NCI-H446 (cell line): ENCODE data around the gene RPN2.
"Not testable (repeated sequence)": the region's sequence is repeated elsewhere in the genome, so short reads cannot be mapped to it uniquely, and the experiment has no call there.

Experiments
- DNase-seq, 2 experiments: peaks; one replicate each; lab custom pipeline; 2025; lab: John Stamatoyannopoulos, UW

Gene RPN2

GRCh38 chr20:37178839-37179682 is at the start of gene RPN2, which contains the start of gene MROH8:
Gene RPN2, plus strand, starts transcription at chr20:37179330. Its CDS starts 27 bp downstream, at chr20:37179357.
Gene MROH8, minus strand, starts transcription at chr20:37179548.
- peak; percentile 94 to 98 for DNase-seq

DNA sequence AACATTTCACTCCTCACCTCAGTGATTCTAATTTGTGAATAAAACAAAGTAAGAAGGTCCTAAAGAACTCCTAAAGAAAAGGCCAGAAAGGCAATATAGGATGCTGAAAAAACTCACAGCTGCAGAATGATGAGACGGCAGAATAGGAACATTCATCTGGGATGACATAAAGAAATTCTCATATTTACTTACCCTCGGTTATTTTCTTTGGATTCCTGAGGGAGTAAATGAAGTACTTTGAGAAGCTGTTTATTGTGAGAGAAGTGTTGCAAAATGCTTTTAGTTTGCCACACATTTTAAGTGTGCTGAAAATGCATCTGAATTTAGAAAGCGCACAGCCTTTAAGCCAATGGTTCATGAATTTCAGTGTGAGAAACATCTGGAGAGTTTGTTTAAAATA is 47.6 kb upstream of the RPN2 start:
- no peak for DNase-seq

GRCh38 chr20:37133952-37134351 is 45.2 kb upstream of the RPN2 start:
- no peak for DNase-seq

- DNase-seq, result no peak
These were observed 41.6 kb upstream of the RPN2 start for GRCh38 chr20:37137547-37137946.

- no peak for DNase-seq
These were observed 36.4 kb upstream of the RPN2 start for GRCh38 chr20:37142708-37143107.

DNA sequence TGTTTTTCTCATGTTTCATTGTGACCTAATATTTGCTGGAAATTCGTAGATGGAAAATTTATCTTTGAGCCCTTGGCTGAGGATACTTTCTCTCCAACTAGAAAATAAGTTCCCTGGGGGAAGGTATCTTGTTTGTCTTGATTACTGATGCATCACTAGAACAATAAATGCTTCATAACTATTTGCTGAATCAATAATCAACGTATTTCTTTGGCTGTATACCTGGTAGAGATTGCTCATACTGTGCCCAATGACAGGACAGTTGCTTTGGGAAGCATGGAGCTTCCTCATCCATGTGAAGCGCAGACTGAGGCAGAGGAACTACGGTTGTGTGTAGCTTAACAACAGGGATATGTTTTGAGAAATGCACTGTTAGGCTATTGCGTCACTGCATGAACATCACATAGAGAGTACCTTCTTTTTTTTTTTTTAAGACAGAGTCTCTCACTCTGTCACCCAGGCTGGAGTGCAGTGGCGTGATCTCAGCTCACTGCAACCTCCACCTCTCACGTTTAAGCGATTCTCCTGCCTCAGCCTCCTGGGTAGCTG is 34.2 kb upstream of the RPN2 start:
- no peak for DNase-seq

DNA sequence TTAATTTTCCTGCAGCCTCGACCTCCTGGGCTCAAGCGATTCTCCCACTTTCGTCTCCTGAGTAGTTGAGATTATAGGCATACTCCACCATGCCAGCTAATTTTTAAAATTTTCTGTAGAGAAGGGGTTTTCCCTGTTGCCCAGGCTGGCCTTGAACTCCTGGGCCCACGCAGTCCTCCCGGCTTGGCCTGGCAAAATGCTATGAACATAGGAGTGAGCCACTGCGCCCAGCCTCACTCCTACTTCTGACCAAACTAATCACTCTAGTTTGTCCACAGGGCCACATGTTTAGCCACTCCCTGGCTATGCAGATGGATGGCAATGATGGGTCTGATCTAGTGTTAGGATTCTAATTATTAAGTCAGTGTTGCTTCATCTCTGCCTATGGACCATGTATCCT is 31.9 kb upstream of the RPN2 start:
- DNase-seq, result no peak

GRCh38 chr20:37150864-37151263 is 28.3 kb upstream of the RPN2 start:
- DNase-seq, result not testable (repeated sequence)

DNA sequence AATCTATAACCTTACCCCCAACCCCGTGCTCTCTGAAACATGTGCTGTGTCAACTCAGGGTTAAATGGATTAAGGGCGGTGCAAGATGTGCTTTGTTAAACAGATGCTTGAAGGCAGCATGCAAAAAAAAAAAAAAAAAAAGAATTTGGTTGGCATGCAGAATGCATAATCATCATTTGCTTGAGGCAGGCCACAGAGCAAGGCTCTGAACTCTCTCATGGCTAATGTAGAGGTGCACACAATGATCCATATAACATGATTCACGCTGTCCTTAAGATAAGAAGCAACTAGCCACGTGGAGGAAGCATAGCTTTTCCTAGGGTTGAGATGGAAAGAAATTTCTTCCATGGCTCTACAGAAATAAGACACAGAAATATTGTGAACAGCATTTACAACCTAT is 27.6 kb upstream of the RPN2 start:
- DNase-seq, result no peak

DNA sequence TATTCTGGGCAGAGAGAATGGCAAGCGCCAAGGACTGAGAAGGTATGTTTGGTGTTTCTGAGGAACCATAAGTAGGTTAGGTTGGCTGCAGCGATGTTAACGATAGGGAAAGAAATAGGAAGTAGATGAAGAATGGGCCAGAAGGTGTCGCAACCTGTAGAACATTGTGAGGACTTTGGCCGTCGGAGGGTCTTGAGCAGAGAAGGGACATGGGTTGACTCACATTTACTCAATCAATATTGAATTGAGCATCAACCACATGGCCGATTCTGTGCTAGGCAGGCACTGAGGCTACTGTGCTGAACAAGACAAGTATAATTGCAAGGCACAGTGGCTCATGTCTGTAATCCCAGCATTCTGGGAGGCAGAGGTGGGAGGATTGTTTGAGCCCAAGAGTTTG is 26.8 kb upstream of the RPN2 start:
- no peak for DNase-seq

DNA sequence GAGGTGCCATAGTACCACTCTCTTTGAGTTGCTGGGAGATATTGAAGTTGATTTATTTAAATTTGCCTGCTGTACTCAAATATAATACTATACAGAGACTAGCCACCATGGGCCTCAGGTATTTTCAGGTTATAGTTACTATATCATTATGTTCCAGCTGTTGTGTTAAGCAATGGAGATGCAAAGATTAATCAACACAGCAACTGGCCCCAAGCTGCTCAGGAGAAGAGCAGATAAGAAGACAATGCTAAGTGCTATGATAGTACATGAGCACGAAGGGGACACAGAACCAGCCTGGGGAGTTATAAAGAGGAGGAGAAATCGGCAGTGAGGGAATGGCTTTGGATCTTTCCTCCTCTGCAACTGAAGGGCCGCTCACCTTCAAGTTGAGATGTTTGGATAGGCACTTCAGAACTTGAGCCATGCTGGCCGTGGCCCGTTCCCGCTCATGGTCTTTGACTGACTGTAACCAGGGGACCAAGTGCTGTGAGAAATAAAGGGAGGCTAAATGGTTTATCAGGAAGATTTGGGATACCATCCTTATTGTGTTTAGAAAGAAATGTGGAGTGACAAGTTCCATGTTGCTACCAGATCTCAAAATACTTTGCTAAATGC is 24.3 kb upstream of the RPN2 start:
- DNase-seq, result no peak

DNA sequence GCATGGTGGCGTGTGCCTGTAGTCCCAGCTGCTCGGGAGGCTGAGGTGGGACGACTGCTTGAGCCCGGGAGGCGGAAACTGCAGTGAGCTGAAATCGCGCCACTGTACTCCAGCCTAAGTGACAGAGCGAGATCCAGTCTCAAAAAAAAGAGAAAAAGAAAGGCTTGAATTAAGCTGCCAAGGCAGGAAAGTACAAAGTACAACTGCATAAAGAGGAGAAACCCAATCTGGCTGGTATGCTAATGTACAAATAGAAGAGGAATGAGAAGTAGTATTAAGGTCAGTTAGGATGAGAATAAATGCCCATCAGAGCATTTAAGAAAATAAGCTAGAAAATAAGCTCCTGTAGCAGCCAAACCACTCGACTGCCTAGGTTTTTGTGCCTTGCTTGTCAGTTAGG is 23.1 kb upstream of the RPN2 start:
- no peak for DNase-seq

DNA sequence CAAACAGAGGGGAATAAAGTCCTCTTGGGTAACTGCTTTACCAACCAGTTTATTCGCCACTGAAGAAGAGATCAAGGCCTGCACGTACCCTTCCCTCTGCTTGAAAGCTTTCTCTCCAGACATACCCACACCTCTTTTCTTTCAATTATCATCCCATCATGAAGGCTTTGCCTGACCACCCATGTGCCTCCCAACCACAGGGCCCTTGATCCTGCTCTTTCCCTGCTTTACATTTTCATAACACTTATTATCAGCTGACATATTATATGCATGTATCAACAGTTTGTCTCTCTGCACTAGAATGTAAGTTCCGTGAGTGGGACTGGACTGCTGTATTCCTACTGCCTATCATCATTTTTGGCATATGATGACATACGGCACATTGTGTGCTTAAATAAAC is 20.9 kb upstream of the RPN2 start:
- DNase-seq, result no peak

GRCh38 chr20:37160683-37161082 is 18.4 kb upstream of the RPN2 start:
- DNase-seq, result no peak

DNA sequence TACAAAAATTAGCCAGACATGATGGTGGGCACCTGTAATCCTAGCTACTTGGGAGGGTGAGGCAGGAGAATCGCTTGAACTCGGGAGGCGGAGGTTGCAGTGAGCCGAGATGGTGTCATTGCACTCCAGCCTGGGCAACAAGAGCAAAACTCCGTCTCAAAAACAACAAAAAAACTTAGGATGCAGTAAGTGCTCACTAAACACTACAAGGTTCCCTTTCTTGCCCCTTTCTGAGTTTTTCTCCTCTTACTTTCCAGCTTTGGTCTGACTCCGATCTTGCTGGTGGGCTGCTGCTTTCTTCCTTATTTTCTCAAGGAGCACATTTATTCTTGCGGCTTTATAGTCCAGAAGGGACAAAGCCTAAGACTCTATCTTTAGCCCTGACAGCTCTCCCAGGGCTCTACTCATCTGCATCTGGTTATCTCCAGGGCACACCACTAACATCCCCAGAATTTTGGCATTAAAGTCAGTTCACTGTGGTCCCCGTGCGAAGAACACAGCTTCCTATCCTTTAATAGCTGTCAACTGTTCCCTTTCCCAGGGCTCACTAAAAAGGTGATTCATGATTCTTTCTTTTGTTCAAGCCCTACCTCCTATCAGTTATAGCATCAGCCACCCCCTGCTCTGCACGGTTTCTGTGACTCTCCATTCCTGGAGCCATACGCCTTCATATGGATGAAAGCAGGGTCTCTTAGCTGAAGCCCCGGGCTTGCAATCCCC is 17.1 kb upstream of the RPN2 start:
- DNase-seq, result no peak

DNA sequence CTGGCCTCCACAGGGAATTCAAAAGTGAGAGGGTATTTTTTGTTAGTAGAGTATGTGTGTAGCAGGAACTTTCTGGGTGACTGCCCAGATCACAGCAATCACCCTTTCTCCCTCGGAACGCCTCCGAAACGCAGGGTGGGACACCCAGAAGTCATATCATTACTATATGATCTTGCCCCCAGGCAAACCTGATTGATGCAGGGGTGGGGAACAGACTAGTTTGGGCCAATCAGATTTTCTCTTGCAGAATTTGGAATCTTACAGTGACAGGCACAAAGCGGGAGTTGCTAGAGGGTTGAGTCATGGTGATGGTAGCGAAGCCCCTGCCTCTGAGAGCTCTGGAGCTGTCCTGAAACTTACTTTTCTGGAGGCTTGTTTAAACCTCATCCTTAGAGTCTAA is 16.5 kb upstream of the RPN2 start:
- no peak for DNase-seq

DNA sequence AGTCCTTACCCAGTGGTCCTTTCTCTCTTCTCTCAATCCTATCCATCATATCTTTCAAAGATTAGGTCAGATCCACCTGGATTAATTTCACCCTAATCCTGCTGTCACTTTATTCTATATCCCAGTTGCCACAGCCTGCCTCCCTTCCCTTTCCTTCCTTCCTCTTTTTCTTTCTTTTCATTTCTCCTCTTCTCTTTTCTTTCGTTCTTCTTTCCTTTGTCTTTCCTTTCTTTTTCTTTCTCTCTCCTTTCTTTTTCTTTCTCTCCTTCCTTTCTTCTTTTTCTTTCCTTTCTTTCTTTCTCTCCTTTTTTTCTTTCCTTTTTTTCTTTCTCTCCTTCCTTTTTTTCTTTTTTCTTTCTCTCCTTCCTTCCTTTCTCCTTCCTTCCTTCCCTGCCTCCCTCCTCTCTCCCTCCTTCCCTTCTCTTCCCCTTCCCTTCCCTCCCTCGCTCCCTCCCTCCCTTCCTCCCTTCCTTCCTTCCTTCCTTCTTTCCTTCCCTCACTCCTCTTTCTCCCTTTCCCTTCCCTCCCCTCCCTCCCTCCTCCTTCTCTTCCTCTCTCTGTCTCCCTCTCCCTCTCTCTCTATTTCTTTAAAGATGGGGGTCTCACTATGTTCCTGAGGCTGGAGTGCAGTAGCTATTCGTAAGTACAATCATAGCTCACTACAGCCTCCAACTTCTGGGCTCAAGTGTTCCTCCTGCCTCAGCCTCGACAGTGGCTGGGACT is 15.1 kb upstream of the RPN2 start:
- no peak for DNase-seq

DNA sequence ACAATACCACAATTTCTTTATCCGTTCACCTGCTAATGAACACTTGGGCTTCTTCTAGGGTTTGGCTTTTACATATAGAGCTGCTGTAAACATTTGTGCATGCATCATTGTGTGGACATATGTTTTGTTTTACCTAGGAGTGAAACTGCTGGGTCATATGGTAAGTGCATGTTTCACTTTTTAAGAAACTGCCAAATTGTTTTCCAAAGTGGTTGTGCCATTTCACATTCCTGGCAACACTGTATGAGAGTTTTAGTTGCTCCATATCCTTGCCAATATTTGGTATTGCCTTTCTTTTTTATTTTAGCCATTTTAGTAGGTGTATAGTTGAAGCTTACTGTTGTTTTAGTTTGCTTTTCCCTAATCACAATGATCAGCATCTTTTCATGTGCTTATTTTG is 14.1 kb upstream of the RPN2 start:
- no peak for DNase-seq

DNA sequence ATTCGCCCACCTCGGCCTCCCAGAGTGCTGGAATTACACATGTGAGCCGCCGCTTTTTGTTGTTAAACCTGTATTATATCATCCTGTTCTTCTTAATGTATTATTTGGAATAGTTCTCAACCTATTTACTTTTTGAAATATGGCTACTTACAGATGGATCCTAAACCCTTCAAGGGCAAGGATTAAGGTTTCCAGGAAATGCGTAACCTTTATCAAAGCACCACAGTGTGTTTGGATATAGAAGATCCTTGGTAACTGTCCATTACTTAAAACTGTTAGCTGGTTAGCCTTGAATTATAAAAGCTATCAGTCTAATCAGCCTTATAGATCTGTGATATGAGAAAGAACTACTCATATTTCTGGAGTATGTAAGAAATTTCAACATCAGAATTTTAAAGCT is 12.3 kb upstream of the RPN2 start:
- no peak for DNase-seq

- no peak for DNase-seq
These were observed 6.3 kb upstream of the RPN2 start for GRCh38 chr20:37172836-37173235.

DNA sequence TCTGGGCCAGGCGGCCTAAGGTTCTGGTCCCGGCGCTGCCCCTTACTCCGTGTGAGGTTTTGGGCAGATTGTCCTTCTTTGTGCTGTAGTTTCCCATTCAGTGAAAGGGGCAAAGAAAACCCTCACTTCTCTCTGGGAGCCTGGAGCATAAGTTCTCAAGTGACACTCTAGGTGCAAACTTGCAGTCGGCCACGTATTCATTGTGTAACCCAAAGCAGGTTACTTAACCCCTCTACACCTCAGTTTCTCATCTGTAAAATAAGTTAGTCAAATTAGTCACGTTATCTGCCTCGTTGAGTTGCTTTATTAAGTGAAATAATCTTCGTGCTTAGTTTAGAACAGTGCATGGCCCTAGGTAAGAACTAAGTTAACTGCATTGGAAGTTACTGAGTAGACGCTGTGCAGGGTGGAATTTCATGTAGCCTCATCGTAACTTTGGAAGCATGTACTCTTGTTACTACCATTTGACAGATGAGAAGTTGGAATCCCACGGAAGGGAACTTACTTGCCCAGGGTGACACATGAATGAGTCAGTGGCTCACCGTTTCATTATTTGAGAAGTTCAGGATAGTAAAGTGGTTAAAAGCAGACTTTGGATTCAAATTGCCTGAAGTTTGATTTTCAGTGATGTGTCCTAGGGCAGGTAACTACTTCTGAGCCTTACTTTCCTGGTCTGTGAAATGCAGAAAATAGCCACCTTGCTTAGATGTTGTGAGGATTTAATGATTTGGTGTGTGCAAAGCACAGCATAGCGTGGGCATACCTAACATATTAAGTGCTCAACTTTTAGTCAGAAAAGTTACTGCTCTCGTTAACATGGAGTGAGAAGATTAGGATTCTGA is 774 bp downstream of the RPN2 start:
- DNase-seq, result no peak
